Stimulated activated CD4-positive, alpha-beta T cell treated with anti-CD3 and anti-CD28 coated beads, Interleukin-12 subunit alpha, Interleukin-12 subunit beta, amount 100 ng/mL, for 24 hours (primary cell): ENCODE results near the gene PTPRT.
"Not testable (repeated sequence)": the region's sequence is repeated elsewhere in the genome, so short reads cannot be mapped to it uniquely, and the experiment has no call there.

Source experiments
- DNase-seq, 2 experiments: peaks; one replicate each; pipeline ENCODE4 v3.0.0-alpha.2; 2020; ENCODE audit warnings: low read depth in 2 of 2

The PTPRT gene

DNA sequence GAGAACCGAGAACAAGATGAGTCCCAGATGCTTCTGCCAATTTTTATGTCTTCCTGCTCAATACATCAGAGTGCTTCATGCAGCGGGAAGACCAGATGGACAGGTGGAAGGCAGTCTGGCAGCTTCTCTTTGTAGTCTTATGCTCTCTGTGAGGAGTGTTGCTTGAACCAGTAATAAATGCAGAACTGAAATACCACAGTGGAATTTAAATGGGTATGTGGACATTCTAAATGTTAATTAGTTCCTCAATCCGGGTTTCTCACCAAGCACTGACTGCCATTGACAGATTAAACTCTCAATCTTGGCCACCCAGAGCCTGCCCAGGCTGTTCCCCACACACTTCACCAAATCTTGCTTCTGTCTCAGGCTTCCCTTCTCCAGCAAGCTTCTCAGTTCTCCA lies 876.0 kb downstream of the PTPRT start:
- DNase-seq: no peak

DNA sequence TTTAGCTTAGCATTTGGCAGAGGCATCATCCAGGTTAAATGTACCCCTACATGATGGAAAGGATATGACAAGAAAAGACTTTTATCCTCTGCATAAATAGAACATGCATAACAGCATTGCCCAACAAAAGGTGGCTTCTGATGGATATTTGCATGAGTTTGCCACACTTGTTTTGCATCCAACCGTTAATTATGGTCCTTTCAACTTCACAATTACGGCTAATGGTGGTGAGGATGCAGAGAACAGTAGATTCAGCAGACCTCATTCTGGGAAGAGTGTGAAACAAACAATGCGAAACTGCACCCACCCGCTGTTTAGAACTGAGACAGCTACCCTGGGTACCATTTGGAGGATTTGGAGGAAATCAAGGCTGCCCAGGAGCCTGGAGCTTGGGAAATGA lies 880.7 kb downstream of the PTPRT start:
- DNase-seq: no peak

DNA sequence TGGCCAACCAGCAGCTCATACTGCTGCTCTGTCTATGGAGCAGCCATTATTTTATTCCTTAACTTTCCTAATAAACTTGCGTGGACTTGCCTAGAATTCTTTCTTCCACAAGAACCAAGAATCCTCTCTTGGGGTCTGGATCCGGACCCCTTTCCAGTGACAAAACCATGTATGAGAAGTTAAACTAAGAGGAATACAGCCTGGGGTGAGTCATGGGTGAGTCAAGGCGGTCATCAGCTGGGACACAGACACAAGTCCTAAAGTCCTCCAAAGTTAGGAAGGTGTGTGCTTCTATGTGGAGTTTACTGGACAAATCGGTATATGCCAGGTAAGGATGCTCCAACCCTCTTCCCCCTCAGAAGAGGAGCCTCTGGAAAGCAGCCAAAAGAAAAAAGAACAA lies 881.5 kb downstream of the PTPRT start:
- DNase-seq: no peak

DNA sequence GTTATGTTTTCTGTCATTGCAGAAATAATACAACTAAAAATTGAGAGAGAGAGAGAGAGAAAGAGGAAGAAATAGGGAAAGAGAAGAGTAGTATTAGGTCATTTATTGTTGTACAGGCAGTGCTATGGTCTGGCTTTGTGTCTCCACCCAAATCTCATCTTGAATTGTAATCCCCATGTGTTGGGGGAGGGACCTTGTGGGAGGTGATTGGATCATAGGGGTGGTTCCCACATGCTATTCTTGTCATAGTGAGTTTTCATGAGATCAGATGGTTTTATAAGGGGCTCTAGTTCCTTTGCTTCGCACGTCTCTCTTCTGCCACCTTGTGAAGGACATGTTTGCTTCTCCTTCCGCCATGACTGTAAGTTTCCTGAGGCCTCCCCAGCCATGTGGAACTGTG lies 894.1 kb downstream of the PTPRT start:
- DNase-seq: no peak

DNA sequence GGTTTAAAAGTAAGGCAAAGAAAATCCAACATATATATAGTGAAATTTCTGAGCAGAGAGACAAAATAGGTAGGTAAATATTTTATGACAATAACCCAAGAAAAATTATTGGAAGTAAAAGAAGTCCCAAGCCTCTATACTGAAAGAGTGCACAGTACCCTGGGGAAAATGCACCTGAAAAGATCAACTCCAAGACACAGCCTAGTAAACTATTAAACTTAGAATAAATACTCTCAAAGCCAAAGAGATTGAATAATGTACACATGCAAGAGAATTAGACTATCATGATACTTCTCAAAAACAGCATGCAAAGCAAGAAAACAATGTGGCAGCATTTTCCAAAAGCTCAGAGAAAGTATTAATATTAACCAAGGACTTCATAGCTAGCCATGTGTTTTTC lies 894.7 kb downstream of the PTPRT start:
- no peak for DNase-seq

DNA sequence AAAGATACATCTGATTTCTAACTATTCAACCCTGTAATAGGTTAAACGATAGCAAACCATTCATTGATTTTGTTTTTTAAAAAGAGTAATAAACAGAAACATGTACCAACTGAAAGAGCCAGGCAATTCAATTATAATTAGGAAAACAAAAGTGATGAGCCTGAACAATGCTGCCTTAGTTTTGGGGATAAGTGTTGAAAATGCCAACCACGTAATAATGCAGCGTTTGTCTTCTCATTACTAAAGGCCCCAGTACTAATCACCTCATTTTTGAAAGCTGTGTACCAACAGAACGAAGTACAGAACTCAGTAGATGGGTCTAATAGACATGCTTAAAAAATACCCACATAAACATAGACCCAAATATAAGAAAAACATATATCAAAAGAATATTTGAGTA lies 907.9 kb downstream of the PTPRT start:
- no peak for DNase-seq

DNA sequence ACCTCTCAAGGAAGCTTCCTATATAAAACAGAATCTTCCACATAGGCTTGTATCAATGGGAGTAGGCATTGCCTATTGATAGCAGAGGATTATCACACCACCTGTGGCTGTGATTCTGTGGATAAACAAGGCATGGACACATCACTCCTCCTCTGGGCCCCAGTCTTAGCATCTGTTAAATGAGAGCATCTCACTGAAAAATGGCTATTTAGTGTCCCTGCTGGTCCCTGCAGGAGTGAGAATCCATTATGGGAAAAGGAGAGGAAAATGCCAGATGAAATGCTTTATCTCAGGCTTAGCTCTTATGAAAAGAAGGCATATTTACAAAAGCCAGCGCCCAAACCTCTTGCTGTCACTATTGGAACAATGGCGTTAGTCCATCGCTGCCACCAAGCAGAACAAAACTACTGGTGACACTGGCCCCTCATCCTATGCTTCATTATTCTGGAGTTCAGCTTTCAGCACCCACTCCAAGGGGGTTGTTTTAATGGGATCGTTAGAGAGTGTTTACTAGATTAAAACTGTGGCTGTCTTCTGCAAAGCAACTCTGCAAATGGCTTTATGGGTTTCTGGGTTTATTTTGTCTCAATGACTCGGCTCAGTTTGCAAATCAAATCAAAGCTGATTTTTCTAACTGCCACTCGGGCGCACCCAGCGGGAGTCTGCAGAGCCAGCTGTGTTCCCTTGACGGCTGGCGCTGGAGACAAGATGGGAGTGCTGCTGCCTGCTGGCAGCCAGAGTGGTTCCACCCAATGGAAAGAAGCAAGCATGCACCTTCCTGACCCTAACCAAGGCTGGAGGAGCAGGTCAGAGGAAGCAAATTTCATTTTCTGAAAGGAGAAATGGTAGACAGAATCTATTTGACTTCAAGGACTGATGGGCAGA lies 912.7 kb downstream of the PTPRT start:
- DNase-seq: no peak

DNA sequence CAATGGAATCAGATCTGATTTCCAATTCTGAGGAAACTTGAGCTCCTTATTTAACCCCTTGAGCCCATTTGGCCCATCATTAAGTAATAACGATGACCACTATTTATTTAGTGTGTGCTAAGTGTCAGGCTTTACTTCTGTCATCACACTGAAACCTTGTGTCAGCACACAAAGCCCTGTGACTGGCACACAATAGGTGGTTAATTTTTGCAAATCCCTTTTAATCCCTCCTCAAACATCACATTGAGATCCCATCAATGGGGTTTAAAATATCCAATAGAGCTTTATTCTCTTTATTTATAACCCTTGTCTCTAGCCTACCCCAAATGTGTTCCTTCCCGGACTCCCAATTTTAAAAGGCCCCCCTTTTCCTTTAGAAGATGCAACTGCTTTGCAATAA lies 914.7 kb downstream of the PTPRT start:
- no peak for DNase-seq

DNA sequence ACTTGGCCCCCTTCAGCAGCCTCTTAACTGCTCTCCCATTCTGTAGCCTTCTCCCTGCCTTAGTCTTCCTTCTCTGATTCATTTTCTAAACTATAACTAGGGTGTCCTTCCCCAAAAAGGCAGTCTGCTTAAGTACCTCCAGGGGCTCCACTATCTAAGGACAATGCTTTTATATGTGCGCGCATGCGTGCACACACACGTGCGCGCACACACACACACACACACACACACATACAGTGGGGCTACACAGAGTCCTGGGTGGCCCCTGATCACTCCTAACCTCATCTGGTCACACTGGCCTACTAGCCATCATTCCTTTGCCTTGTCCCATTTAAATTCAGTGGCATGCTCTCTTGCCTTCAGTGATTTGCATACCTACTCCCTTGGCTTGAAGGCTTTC lies 917.2 kb downstream of the PTPRT start:
- no peak for DNase-seq

DNA sequence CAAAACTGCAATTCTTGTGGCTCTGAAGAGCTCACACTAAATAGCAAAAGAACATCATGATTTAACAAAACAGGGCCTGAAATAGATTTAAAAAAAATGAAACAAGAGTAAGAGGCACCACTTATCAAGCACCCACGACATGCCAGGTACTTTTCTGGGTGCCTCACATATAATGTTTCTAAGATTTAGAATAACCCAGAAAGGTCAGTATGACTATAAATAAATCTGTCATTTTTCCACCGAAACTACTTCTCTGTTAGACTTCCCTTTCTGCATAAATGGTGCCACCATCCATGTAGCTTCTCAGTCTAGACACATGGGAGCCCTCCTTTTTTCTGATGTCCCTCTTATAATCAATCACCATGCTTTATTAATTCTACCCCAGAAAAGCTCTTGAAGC lies 919.2 kb downstream of the PTPRT start:
- no peak for DNase-seq

DNA sequence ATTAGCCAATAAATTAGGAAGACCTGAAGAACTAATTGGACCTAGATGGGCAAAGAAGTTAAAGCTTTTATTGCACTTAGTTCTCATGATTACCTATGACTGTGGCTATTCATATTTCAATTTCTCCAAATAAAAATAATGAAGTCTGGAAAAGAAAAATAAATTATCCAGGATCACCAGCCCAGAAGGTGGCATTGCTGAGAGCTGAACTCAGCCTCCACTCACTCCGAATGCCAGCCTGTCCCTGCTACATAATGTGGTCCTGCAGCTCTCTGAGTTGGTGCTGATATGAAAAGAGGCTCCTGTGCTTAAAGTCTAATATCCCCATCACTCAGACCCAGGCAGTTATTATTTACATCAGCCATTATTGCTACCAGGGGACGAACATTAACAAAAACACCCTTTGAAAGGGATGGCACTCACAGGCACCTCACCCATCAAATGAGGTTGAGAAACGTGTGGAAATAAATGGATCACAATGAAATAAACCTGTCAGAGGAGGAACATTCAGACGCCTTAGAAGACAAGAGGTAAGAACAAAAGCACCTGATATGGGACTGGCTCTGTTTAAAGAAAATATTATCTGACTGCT lies 921.8 kb downstream of the PTPRT start:
- DNase-seq: no peak

DNA sequence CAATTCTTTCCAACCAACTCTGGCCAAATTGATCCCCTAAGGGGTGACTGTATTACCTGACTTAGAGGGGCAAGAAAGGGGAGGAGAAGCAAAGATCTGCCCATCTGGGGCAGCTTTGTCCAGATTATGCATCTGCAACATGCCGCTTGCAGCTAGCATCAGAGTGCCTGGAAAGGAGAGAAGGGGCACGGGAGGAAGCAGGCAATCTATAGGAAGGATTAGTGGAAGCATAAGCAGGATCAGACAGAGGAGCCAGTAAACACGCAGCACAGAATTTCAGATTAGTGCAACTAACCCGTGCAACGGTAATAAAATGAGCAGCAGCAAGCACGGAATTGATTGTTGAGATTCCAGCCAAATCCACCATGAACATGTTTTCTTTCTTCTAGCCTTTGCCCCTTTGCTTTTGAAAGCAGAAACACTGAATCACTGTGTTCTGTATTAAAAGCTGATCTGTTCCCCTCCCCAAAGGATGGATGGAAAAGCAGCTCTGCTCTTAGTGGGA lies 927.9 kb downstream of the PTPRT start:
- DNase-seq: no peak

DNA sequence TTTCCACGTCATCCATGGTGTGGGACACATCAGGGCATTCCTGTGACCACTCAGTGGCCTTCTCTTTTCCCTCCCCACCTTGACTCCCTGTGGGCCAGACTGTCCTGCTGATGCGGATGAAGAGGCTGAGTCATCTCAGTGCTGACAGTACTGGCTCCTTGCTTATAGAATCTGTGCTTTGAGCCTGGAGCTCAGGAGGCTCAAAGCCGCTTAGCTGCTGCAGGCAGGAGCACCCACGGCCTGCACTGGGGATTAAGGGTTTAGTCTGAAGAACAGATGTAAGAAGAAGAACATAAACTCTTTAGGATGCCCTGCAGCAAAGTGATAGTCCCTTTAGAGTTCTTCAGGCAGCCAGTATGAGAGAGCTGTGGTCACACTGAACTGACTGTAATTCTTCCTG lies 929.5 kb downstream of the PTPRT start:
- DNase-seq: no peak

DNA sequence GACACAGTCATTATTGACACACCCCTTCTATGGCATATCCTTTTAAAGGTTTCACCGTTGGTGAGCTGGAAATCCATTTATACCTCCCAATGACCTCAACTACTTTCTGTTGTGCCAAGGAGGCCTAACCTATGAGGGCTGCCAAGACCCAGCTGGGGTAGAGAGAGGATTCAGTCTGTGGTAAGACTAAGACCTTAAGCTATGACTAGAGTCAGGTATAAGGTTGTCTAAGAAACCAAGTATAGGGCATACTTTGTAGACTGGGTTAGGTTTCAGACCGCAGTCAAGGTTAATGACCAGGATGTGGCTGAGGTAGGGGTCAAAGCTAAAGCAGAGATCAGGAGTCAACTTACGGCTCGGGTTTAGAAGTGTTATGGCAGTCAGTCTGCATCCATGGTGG lies 930.3 kb downstream of the PTPRT start:
- DNase-seq: no peak

DNA sequence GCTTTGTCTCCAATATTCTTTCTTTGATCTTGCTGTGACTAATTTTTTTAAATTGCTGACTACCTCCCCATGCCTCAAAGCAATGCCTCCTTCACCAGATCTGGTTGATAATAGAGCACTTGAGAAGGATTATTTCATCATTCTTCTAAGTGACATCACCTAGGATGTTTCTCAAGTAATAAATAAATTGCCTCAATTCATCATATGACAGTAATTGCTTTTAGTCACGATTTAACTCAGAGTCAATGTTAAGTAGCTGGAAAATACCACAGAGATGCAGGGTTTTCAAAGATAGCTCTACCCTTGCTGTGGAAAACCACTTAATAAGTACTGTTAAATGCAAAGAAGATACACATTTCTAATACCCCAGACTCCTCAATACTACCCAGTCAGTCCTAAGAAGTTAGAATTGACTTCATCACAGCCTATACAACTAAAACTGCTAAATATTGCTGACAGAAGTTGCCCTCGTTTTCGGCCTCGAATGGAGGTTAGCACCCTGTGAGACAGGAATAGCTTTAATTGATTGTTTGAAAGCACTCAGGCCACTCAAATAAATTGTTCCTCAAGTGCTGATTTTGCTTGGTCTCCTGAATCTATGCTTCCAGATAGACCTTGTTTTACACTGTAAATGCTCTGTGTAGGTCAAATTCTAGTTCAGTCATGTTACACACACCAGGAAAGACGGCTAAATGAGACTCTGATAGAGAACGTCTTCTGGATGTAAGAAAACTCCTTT lies 931.0 kb downstream of the PTPRT start:
- no peak for DNase-seq

DNA sequence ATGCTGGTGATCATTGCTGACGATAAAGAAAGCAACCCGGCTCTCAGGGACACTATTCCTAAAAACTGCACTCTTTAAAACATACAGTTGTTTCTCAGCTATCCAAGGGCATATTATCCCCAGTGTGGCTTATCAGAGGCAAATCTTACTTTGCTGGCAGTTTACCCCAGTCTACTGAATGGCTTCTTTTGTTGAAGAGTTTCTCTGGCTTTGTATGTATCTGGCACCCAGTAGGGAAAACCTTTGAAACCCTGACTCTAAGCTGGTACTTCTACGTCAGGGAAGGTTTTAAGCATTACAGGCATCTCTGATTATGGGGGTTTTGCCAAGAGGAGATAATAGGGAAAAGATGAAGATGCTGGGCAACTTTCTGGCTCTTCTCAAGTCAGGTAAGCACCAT lies 933.9 kb downstream of the PTPRT start:
- DNase-seq: no peak

DNA sequence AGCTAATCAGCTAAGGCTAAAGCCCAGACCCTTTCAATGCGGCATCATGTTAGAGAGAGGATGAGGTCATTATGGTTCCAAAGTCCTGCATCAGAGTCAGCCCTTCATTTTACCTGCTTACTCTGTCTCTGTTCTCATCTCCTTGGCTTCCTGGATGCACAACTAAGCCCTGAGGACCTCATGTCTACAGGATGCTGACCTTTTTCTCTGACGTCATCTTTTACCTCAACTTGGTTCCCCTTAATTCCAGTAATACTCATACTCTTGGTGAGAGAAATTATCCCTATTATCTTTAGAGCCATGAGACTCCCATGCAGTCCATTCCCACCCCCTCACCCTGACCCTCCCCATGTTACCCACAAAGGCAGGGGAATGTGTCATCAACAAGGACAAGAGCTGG lies 935.0 kb downstream of the PTPRT start:
- no peak for DNase-seq

DNA sequence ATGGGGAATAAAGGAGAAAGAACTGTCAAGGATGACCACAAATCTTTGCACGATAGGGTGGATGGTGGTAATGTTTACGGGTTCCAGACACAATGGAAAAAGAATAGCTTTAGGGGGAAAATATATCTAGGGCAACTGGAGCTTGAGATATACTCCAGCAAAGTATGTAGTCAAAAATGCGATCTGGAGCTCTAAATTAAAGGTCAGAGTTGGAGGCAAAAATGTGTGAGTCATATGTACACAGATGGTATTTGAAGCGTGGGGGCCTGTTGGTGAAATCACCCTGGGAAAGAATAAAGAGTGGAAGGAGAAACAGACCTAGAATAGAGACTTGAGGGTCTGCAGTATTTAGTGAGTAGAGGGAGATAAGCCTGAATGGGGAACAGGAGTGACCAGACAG lies 937.6 kb downstream of the PTPRT start:
- DNase-seq: no peak

DNA sequence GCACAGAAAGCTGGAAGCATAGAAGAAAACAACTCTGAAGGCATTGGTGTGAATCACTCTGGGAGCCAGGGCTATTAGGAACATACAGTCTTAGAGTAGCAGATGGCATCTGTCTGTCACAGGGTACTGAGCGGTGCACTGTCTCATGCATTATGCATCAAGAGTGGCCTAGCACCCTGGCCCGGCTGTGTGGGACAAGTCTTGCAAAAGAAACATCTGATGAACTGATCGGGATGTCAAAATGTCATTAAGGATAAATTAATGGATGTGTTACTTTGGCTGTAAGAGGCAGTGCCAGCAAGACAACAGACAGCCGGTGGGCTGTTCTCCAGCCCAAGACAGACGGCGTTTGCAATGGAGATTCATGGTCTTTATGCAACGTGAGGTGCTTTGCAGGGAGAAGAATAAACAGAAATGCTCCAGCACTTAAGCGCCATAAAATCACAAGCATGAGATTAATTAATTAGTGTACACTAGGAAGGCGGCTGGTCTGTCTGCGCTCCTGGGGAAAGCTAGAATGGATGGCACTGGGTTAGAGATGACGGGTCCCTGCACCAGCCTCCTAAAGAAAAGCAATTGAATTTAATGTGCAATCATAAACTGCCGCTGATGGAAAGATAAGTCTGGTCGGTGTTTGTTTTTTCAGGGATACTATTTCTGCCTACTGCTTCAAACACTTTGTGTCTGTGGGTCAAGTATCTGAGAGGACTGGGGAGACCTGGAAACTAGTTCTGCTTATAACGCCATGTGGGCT lies 970.9 kb downstream of the PTPRT start:
- DNase-seq: no peak

DNA sequence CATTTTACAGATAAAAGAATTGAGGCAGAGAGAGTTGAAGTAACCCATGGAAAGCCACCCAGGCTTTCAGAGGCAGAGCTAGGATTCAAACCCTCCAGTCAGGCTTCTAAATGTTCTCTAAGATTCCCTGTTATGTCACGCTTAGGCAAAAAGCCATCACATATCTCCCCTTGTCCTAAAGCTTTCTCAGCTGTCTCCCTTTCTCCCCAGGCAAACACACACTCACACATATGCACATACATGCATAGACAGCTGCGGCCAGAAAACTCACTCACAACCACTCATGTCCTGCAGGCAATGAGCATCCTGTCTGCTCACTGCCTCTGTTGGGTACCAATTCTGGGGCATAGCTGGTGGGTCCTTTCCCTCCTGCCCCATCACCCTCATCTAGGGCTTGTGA lies 975.6 kb downstream of the PTPRT start:
- DNase-seq: no peak

DNA sequence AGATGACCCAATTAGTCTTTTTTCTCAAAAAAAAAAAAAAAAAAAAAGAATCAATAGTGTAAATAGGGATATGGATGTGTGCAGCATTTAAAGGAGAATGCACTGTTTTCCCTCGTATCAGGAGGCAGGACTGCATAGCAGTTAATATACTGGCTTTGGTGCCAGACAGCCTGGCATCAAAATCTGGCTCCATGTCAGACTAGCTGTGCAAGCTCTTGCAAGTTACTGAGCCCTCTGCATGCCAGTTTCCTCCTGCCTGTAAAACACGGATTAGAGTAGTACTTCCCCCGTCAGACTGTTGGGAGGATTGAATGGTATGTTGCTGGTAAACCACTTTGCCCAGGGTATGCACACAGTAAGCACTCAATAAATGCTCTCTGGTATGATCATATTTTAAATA lies 977.3 kb downstream of the PTPRT start:
- DNase-seq: no peak

DNA sequence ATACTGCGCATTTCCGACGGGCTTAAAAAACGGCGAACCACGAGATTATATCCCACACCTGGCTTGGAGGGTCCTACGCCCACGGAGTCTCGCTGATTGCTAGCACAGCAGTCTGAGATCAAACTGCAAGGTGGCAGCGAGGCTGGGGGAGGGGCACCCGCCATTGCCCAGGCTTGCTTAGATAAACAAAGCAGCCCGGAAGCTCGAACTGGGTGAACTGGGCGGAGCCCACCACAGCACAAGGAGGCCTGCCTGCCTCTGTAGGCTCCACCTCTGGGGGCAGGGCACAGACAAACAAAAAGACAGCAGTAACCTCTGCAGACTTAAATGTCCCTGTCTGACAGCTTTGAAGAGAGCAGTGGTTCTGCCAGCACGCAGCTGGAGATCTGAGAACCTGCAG lies 983.1 kb downstream of the PTPRT start:
- not testable (repeated sequence) for DNase-seq
